Measurements from ENCODE around the gene FLT3.

GRCh38 chr13:28145049-28145448 is 44.7 kb upstream of the FLT3 start:
- TF ChIP-seq POLR2A (IDR thresholded peaks at IDR 0.05) = no peak
- TF ChIP-seq CTCF (IDR thresholded peaks at IDR 0.05) = no peak

All from heart left ventricle (tissue), 13 donors.